ENCODE results near the gene HEXD.

DNA sequence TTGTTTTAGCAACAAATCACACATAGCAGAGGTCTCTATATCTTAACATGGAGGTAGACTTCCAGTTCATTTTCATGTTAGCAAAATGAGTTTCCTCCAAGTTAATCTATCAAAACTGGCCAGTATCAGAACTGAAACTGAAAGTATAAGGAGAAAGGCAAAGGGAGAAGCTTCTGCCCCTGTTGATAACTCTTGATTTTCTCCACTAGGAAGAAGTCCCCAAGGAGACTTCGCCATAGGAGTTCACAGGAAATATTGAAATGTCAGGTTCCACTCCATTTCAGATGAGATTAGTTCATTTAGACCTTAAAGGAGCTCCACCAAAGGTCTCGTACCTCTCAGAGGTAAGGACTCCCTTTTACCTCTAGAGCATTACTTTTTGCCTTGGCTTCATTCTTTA, 1.4 kb downstream of the HEXD start:
- TF ChIP-seq, protein P1, sequence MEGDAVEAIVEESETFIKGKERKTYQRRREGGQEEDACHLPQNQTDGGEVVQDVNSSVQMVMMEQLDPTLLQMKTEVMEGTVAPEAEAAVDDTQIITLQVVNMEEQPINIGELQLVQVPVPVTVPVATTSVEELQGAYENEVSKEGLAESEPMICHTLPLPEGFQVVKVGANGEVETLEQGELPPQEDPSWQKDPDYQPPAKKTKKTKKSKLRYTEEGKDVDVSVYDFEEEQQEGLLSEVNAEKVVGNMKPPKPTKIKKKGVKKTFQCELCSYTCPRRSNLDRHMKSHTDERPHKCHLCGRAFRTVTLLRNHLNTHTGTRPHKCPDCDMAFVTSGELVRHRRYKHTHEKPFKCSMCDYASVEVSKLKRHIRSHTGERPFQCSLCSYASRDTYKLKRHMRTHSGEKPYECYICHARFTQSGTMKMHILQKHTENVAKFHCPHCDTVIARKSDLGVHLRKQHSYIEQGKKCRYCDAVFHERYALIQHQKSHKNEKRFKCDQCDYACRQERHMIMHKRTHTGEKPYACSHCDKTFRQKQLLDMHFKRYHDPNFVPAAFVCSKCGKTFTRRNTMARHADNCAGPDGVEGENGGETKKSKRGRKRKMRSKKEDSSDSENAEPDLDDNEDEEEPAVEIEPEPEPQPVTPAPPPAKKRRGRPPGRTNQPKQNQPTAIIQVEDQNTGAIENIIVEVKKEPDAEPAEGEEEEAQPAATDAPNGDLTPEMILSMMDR (IDR thresholded peaks at IDR 0.05), result no peak
- no peak for TF ChIP-seq POLR2A (IDR thresholded peaks at IDR 0.05)
- TF ChIP-seq POLR2AphosphoS5 (IDR thresholded peaks at IDR 0.05), result no peak
